Neural progenitor cell (in vitro differentiated cells): ENCODE results near the gene P4HA1. TPM values are rescaled to one million over a fixed set of nuclear protein-coding genes. Genes with fewer than 3 reads are reported as not detected.

Experiments
- DNase-seq: peaks from one replicate; pipeline ENCODE4 v3.0.0-alpha.2; 2016; ENCODE audit warnings: low spot score
- H2AFZ ChIP-seq: fragments of 200-600 bp; sonication (generic); replicated peaks from 2 replicates; pipeline ENCODE4 v1.6.1; 2016; ENCODE audit warnings: antibody characterized with exemption
- H3F3A ChIP-seq: fragments of 200-600 bp; sonication (generic); 2 replicates; pipeline ENCODE4 v1.6.1; 2016; ENCODE audit warnings: antibody characterized with exemption, low read depth
- H3K27ac ChIP-seq: fragments of 200-600 bp; sonication (generic); 2 replicates; pipeline ENCODE4 v1.5.1; 2016; ENCODE audit warnings: mild to moderate bottlenecking
- H3K27me3 ChIP-seq: fragments of 200-600 bp; sonication (generic); 2 replicates; pipeline ENCODE4 v1.6.1; 2016; ENCODE audit warnings: mild to moderate bottlenecking, moderate library complexity
- H3K36me3 ChIP-seq: fragments of 200-600 bp; sonication (generic); 2 replicates; pipeline ENCODE4 v1.5.1; 2016
- H3K4me1 ChIP-seq: fragments of 200-600 bp; sonication (generic); 2 replicates; pipeline ENCODE4 v1.6.1; 2016; ENCODE audit warnings: mixed run types
- H3K4me2 ChIP-seq: fragments of 200-600 bp; sonication (generic); 2 replicates; pipeline ENCODE4 v1.6.1; 2016
- H3K4me3 ChIP-seq: fragments of 200-600 bp; sonication (generic); 2 replicates; pipeline ENCODE4 v1.5.1; 2016
- H3K79me2 ChIP-seq: fragments of 200-600 bp; sonication (generic); 2 replicates; pipeline ENCODE4 v1.6.1; 2016; ENCODE audit warnings: low read depth
- H3K9ac ChIP-seq: fragments of 200-600 bp; sonication (generic); 2 replicates; pipeline ENCODE4 v1.6.1; 2016
- H3K9me3 ChIP-seq: fragments of 200-600 bp; sonication (generic); 2 replicates; pipeline ENCODE4 v1.5.1; 2016; ENCODE audit warnings: low read depth
- H4K20me1 ChIP-seq: fragments of 200-600 bp; sonication (generic); 2 replicates; pipeline ENCODE4 v1.6.1; 2016; ENCODE audit warnings: low read depth
- H3K27ac Mint-ChIP-seq: 3 replicates; pipeline ENCODE4 v1.8.0; 2021; ENCODE audit warnings: mixed read lengths
- H3K27me3 Mint-ChIP-seq: 2 replicates; pipeline ENCODE4 v1.8.0; 2022; ENCODE audit warnings: low read depth, mild to moderate bottlenecking, inconsistent platforms, moderate library complexity, mixed read lengths; ENCODE audit not compliant: insufficient read depth
- H3K36me3 Mint-ChIP-seq: 3 replicates; pipeline ENCODE4 v1.8.0; 2021; ENCODE audit warnings: mixed read lengths
- H3K4me1 Mint-ChIP-seq: 3 replicates; pipeline ENCODE4 v1.8.0; 2021; ENCODE audit warnings: mixed read lengths
- H3K4me3 Mint-ChIP-seq: 3 replicates; pipeline ENCODE4 v1.8.0; 2021; ENCODE audit warnings: mild to moderate bottlenecking, moderate library complexity, mixed read lengths
- H3K9me3 Mint-ChIP-seq: 3 replicates; pipeline ENCODE4 v1.8.0; 2020; ENCODE audit warnings: mixed read lengths
- CTCF ChIP-seq: fragments of 200-600 bp; sonication (generic); IDR thresholded peaks from 2 replicates; pipeline ENCODE4 v1.5.1; 2017; ENCODE audit warnings: antibody characterized with exemption, mild to moderate bottlenecking
- EZH2 ChIP-seq: fragments of 200-600 bp; sonication (generic); IDR thresholded peaks from 2 replicates; pipeline ENCODE4 v1.6.1; 2017; ENCODE audit warnings: antibody characterized with exemption, mild to moderate bottlenecking, moderate library complexity
- EZH2phosphoT487 ChIP-seq: fragments of 200-600 bp; sonication (generic); IDR thresholded peaks from 2 replicates; pipeline ENCODE4 v1.6.1; 2017; ENCODE audit warnings: antibody characterized with exemption
- total RNA-seq: library from RNA; depleted of rRNA; stranded (reverse); fragments of >200 nt; gene quantifications from 2 replicates; pipeline ENCODE4 v1.2.3, GENCODE V29; 2015; ENCODE audit warnings: low replicate concordance

The P4HA1 gene
- total RNA-seq, 1 donor from 2014 or later, result 200 TPM

- no peak overlapping the region for H3K9ac ChIP-seq
- no peaks in the 10 kb centered on the region for H3K9me3 ChIP-seq
- H4K20me1 ChIP-seq, result peaks cover 99% of the 10 kb centered on the region
- H3F3A ChIP-seq, result no peaks in the 10 kb centered on the region
- no peak overlapping the region for H3K4me2 ChIP-seq
- Mint-ChIP-seq H3K4me3 (no peak overlapping the region), H3K36me3 (peaks cover 6% of the 10 kb centered on the region), H3K27ac (no peak overlapping the region), H3K9me3 (no peaks in the 10 kb centered on the region), H3K27me3 (peaks cover 4% of the 10 kb centered on the region), H3K4me1 (peaks cover 6% of the 10 kb centered on the region)
- H3K4me1 ChIP-seq, result no peaks in the 10 kb centered on the region
- H3K27ac ChIP-seq, result no peak overlapping the region
- H2AFZ ChIP-seq, result no peak overlapping the region
- peaks cover 100% of the 10 kb centered on the region for H3K79me2 ChIP-seq
- H3K27me3 ChIP-seq, result no peaks in the 10 kb centered on the region
- H3K36me3 ChIP-seq, result no peaks in the 10 kb centered on the region
- TF ChIP-seq EZH2 (no peak), EZH2phosphoT487 (no peak), CTCF (no peak)
- H3K4me3 ChIP-seq, result no peak overlapping the region
- no peak for DNase-seq
Measured at GRCh38 chr10:73088304-73088703, 8.4 kb downstream of the P4HA1 start.

- Histone ChIP-seq H4K20me1 (peaks cover 97% of the 10 kb centered on the region), H3K79me2 (peaks cover 100% of the 10 kb centered on the region), H2AFZ (no peak overlapping the region), H3K4me3 (no peak overlapping the region), H3K9ac (no peak overlapping the region), H3K4me2 (no peak overlapping the region), H3F3A (no peaks in the 10 kb centered on the region), H3K27me3 (no peaks in the 10 kb centered on the region), H3K9me3 (no peaks in the 10 kb centered on the region), H3K4me1 (no peaks in the 10 kb centered on the region), H3K36me3 (no peaks in the 10 kb centered on the region), H3K27ac (no peak overlapping the region)
- TF ChIP-seq EZH2 (no peak), EZH2phosphoT487 (no peak), CTCF (no peak)
- no peak overlapping the region for H3K27ac Mint-ChIP-seq
- H3K9me3 Mint-ChIP-seq, result no peaks in the 10 kb centered on the region
- DNase-seq, result no peak
- no peak overlapping the region for H3K4me3 Mint-ChIP-seq
- H3K4me1 Mint-ChIP-seq, result peaks cover 4% of the 10 kb centered on the region
- peaks cover 4% of the 10 kb centered on the region for H3K27me3 Mint-ChIP-seq
- peaks cover 3% of the 10 kb centered on the region for H3K36me3 Mint-ChIP-seq
Measured at GRCh38 chr10:73086816-73087215, 9.8 kb downstream of the P4HA1 start.

- Mint-ChIP-seq H3K36me3 (peaks cover 8% of the 10 kb centered on the region), H3K4me3 (no peak overlapping the region), H3K4me1 (peaks cover 3% of the 10 kb centered on the region), H3K27ac (no peak overlapping the region), H3K27me3 (peaks cover 4% of the 10 kb centered on the region), H3K9me3 (no peaks in the 10 kb centered on the region)
- Histone ChIP-seq H3K36me3 (no peaks in the 10 kb centered on the region), H3K9me3 (no peaks in the 10 kb centered on the region), H3K27me3 (no peaks in the 10 kb centered on the region), H3K4me3 (no peak overlapping the region), H2AFZ (no peak overlapping the region), H4K20me1 (peaks cover 96% of the 10 kb centered on the region), H3K27ac (no peak overlapping the region), H3K9ac (no peak overlapping the region), H3K79me2 (peaks cover 99% of the 10 kb centered on the region), H3F3A (no peaks in the 10 kb centered on the region), H3K4me2 (no peak overlapping the region), H3K4me1 (no peaks in the 10 kb centered on the region)
- no peak for TF ChIP-seq CTCF
- TF ChIP-seq EZH2phosphoT487, result no peak
- TF ChIP-seq EZH2, result no peak
- no peak for DNase-seq
Measured at GRCh38 chr10:73084209-73084608, 12.5 kb downstream of the P4HA1 start.
